ENCODE results near the gene ARID1A. TPM values are rescaled to one million over a fixed set of nuclear protein-coding genes. Genes with fewer than 3 reads are reported as not detected.

Gene ARID1A
- polyA plus RNA-seq, 2 of the 4 experiments (the other 2 are of a cell fraction), result 17.4 to 21.4 TPM

GRCh38 chr1:26731233-26731902 lies 35.6 kb downstream of the ARID1A start:
- ChIA-PET POLR2A (no interaction called here), CTCF (interaction anchor here (1.2 to 2.3 kb wide), 2 partner anchors 54 to 57 kb away, joined by 3 to 9 read pairs; no protein-coding TSS in a partner anchor)
- no peak for DNase-seq (ENCODE audit: low read depth in 1 of 2, low spot score in 1 of 2)
- Histone ChIP-seq H3K4me2 (no peak overlapping the region), H3K27ac (no peak overlapping the region), H3K9me3 (no peaks in the 10 kb centered on the region), H3K4me3 (no peak overlapping the region), H3K4me1 (peaks cover 18% of the 10 kb centered on the region)
- TF ChIP-seq MYC (IDR thresholded peaks at IDR 0.05; ENCODE audit: borderline replicate concordance, low read length), result no peak
- TF ChIP-seq PBX3 (IDR thresholded peaks at IDR 0.05), result no peak
- no peak for TF ChIP-seq USF2 (IDR thresholded peaks at IDR 0.05)
- TF ChIP-seq HEYL (CRISPR knock-in tag; IDR thresholded peaks at IDR 0.05), result no peak
- no peak for TF ChIP-seq ZSCAN20 (CRISPR knock-in tag; IDR thresholded peaks at IDR 0.05)
- TF ChIP-seq HOXB5 (CRISPR knock-in tag; IDR thresholded peaks at IDR 0.05), result no peak
- no peak for TF ChIP-seq CHD4 (IDR thresholded peaks at IDR 0.05; ENCODE audit: borderline replicate concordance)
- TF ChIP-seq FOXS1 (CRISPR knock-in tag; IDR thresholded peaks at IDR 0.05), result no peak
- no peak for TF ChIP-seq RARB (CRISPR knock-in tag; IDR thresholded peaks at IDR 0.05)
- no peak for TF ChIP-seq HOXB13 (CRISPR knock-in tag; IDR thresholded peaks at IDR 0.05; ENCODE audit: low read depth)
- TF ChIP-seq NPAS2 (CRISPR knock-in tag; IDR thresholded peaks at IDR 0.05; ENCODE audit: borderline replicate concordance), result no peak
- no peak for TF ChIP-seq HDAC2 (IDR thresholded peaks at IDR 0.05)
- TF ChIP-seq PHF8 (IDR thresholded peaks at IDR 0.05; ENCODE audit: borderline replicate concordance, low read depth), result no peak
- TF ChIP-seq CEBPB (IDR thresholded peaks at IDR 0.05), result no peak
- no peak for TF ChIP-seq JUNB (IDR thresholded peaks at IDR 0.05)
- no peak for TF ChIP-seq GATA3 (IDR thresholded peaks at IDR 0.05; ENCODE audit: borderline replicate concordance)
- no peak for TF ChIP-seq ZFP36 (IDR thresholded peaks at IDR 0.05; ENCODE audit: borderline replicate concordance, partially characterized antibody)
- TF ChIP-seq TFCP2L1 (CRISPR knock-in tag; IDR thresholded peaks at IDR 0.05), result no peak
- TF ChIP-seq POLR2AphosphoS2 (conservative IDR thresholded peaks at IDR 0.05; ENCODE audit: low read length), result no peak
- ATAC-seq, result no peak; a peak in 1 of 6 replicates
- WGBS (ENCODE audit: missing lambda C conversion rate), result 89% methylated on average over 7 of the region's 11 CpGs
- no peak for FAIRE-seq

GRCh38 chr1:26733392-26733791 lies 37.6 kb downstream of the ARID1A start:
- no peak overlapping the region for H3K4me3 ChIP-seq
- 89% methylated on average over 2 of the region's 2 CpGs for WGBS (ENCODE audit: missing lambda C conversion rate)
- CTCF ChIA-PET, result interaction anchor here (0.9 to 1.2 kb wide), 3 partner anchors 14 to 131 kb away, joined by 3 to 4 read pairs (median 3); no protein-coding TSS in a partner anchor
- no peak overlapping the region for H3K4me2 ChIP-seq
- H3K4me1 ChIP-seq, result no peaks in the 10 kb centered on the region
- POLR2A ChIA-PET, result no interaction called here
- H3K9me3 ChIP-seq, result no peaks in the 10 kb centered on the region
- TF ChIP-seq HDAC2 (IDR thresholded peaks at IDR 0.05) (no peak), HOXA7 (CRISPR knock-in tag; IDR thresholded peaks at IDR 0.05) (no peak), BCL3 (IDR thresholded peaks at IDR 0.05) (no peak), TP53 (CRISPR knock-in tag; IDR thresholded peaks at IDR 0.05) (no peak), POLR2AphosphoS2 (conservative IDR thresholded peaks at IDR 0.05; ENCODE audit: low read length) (no peak), E2F6 (IDR thresholded peaks at IDR 0.05; ENCODE audit: borderline replicate concordance, low read depth) (no peak), EP300 (IDR thresholded peaks at IDR 0.05) (no peak), HEYL (CRISPR knock-in tag; IDR thresholded peaks at IDR 0.05) (no peak), BHLHE40 (IDR thresholded peaks at IDR 0.05; ENCODE audit: low read depth, low read length) (no peak), ESRRA (IDR thresholded peaks at IDR 0.05; ENCODE audit: borderline replicate concordance, low read length) (no peak), JUNB (IDR thresholded peaks at IDR 0.05) (no peak), SREBF2 (IDR thresholded peaks at IDR 0.05) (no peak), REST (IDR thresholded peaks at IDR 0.05) (no peak)
- H3K27ac ChIP-seq, result no peak overlapping the region; a peak in 1 of 6 replicates
- ATAC-seq (no peak), DNase-seq (ENCODE audit: low read depth in 1 of 2, low spot score in 1 of 2) (no peak), FAIRE-seq (no peak)
